NCI-H146 treated with DMSO at 0.1 percent for 48 hours (cell line): ENCODE measurements around the gene DIDO1.
"Not testable (repeated sequence)": the region's sequence is repeated elsewhere in the genome, so short reads cannot be mapped to it uniquely, and the experiment has no call there.

Experiments
- DNase-seq: peaks from one replicate; lab custom pipeline; 2025; ENCODE audit not compliant: unreplicated experiment; lab: John Stamatoyannopoulos, UW

Gene DIDO1

GRCh38 chr20:62858058-62858830, 68.1 kb downstream of the DIDO1 start:
- no peak for DNase-seq

DNA sequence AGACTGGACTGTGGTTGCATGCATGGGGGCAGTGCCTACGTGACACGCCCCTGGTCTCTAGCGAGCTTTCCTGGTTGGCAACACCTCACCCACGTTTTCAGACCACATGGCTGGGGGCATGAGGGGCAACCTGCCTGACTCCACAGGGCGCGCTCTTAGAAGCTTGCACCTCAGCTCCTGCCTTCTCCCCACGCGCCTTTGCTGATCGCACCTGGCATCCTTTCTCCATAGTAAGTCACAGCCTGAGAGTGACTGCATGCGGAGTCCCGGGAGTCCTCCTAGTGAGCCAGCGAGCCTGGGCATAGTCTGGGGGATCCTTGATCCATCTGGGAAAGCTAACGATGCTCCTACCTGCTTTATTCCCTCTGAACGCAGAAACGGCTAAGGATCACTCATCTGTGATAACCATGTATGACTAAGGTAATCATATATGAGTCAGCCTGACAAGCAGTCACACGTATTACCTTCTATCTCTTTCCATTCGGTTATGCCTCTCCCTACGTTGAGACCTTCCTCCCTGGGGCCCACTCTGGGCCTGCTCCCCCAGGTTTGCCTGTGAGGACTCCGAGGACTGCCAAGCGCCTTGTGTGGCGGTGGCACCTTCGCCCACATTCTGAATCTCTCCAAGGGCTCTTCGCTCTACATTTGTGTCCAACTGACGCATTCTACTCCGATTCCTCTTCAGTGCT, 69.2 kb downstream of the DIDO1 start:
- no peak for DNase-seq

DNA sequence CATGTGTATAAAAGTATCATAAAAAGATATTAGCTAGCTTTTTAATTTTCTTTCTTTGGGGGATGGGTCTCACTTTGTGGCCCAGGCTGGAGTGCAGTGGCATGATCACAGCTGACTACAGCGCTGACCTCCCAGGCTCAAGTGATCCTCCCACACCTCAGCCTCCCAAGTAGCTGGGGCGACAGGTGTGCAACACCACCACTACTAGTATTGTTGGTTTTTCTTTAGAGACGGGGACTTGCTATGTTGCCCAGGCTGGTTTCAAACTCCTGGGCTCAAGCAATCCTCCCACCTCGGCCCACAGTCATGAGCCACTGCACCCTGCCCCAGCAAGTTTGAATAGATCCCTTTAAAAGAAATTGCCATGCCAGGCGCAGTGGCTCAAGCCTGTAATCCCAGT, 71.2 kb downstream of the DIDO1 start:
- no peak for DNase-seq

DNA sequence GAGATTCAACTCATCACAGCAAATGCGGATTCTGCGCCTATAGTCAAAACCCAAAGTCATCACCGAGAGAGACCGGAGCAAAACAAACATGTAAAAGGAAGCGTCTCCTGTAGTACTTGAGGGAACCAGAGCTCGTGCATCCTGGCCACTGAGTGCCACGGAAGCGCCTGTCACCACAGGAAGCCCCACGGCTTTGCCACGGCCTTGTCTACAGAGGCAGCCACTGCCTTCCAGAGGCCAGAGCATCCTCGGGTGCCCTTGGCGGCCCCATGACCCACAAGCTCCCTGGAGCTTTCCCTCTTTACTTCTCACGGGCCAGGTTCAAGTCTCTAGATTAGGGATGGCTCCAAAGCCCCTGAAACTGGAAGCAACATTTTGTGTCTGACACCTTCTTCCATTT, 72.2 kb downstream of the DIDO1 start:
- no peak for DNase-seq

DNA sequence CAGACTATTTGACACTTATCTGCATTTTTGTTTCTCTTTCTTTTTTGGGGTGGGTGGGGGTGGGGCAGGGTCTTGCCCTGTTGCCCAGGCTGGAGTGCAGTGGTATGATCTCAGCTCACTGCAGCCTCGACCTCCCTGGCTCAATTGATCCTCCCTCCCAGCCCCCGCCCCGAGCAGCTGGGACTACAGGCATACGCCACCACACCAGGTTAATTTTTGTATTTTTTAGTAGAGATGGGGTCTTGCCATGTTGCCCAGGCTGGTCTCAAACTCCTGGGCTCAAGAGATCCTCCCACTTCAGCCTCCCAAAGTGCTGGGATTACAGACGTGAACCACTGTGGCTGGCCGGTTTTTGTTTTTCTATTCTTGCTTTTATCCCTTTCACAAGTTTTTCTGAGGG, 73.0 kb downstream of the DIDO1 start:
- DNase-seq: not testable (repeated sequence)

- DNase-seq: no peak
Observed at GRCh38 chr20:62852841-62853240, 73.5 kb downstream of the DIDO1 start.

GRCh38 chr20:62852196-62852595, 74.1 kb downstream of the DIDO1 start:
- DNase-seq: no peak

- no peak for DNase-seq
Observed at GRCh38 chr20:62850333-62850974, 75.9 kb downstream of the DIDO1 start.

DNA sequence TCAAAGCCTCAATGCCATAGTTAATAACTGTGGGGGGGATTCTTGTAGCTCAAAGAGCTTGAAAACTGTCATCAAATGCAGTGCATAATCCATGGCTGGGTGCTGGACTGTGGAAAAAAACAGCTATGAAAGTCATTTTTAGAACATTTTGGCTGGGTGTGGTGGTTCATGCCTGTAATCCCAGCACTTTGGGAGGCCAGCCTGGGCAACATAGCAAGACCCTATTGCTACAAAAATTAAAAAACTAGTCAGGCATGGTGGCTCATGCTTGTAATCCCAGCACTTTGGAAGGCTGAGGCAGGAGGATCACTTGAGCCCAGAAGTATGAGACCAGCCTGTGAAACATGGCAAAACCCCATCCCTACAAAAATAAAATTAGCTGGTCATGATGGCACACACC, 76.9 kb downstream of the DIDO1 start:
- DNase-seq: no peak

DNA sequence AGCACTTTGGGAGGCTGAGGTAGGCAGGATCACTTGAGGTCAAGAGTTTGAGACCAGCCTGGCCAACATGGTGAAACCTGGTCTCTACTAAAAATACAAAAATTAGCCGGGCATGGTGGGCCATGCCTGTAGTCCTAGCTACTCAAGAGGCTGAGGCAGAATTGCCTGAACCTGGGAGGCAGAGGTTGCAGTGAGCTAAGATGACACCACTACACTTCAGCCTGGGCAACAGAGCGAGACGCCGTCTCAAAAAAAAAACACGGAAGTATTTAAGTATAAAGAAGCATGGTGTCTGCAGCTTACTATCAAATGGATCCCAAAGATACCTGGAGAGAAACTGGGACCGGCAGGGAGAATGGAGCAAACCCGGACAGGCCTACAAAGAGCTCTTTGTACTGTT, 77.4 kb downstream of the DIDO1 start:
- DNase-seq: not testable (repeated sequence)

GRCh38 chr20:62846166-62846890, 80.0 kb downstream of the DIDO1 start:
- no peak for DNase-seq

GRCh38 chr20:62845416-62846160, 80.7 kb downstream of the DIDO1 start:
- no peak for DNase-seq

- no peak for DNase-seq
Observed at GRCh38 chr20:62844182-62844581, 82.1 kb downstream of the DIDO1 start.

- DNase-seq: no peak
Observed at GRCh38 chr20:62843656-62844055, 82.6 kb downstream of the DIDO1 start.

- no peak for DNase-seq
Observed at GRCh38 chr20:62841705-62842212, 84.5 kb downstream of the DIDO1 start.

- no peak for DNase-seq
Observed at GRCh38 chr20:62840244-62841197, 85.8 kb downstream of the DIDO1 start.

DNA sequence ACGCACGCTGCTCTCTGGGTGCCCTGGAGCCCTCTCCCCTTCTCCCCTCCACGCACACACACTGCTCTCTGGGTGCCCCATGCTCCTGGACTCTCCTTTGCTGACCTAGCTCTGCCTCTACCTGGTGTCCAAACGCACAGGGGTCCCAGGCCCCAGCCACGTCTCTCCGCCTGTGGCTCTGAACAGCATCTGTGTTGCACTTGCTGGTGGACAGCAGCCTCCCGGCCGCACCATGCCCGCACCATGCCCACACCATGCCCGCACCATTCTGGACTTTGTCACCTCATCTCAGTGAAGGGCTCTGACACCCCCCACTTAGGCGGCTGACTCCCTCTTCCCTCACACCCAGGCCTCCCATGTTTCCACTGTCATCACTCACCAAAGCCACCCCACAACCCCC, 86.5 kb downstream of the DIDO1 start:
- no peak for DNase-seq

DNA sequence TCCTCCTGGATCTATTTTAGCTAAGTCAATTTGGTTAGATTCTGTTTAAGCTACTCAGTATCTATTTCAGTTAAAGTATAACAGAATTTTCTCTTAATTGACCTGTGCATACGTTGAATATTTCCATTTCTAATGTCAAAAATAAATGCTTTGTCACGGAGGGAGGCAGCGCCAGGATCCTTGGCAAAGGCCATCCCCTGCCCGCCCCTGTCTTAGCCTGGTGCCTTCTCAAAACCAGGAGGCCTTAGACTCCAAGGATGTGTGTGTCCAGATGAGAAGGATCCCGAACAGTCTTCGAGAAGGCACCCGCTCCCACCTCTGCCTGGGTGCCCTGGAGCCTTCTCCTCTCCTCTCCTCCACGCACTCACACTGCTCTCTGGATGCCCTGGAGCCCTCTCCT, 87.0 kb downstream of the DIDO1 start:
- DNase-seq: no peak

DNA sequence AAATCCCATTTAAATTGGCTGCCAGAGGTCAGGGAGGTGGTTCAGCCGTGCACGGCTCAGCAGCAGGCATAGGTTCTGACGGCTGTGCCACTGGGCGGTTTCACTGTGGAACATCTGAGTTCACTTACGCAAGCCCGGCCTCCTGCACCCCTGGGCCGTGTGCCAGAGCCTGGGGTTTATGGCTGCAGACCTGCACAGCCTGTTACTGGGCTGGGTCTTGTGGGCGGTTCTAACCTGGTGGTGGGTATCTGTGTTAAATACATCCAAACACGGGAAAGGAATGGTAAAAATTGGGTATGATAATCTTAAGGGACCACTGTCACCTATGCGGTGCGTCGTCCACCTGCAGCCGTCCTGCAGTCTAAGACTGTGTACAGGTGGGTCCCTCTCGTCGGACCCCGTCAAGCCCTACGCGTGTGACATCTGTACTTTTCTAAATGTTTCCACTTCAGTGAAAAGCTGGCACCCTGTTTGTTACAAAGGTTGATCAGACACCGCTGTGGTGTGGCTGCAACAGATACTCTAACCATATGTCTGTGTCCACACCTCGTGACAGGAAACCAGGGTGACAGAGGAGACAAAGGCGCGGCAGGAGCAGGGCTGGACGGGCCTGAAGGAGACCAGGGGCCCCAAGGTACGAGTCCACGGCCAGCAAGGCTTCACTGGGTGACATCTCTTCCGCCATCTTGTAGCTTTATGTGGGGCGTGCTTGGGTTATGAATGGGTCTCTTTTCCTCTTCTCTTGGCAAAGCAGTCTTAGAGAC, 88.0 kb downstream of the DIDO1 start:
- DNase-seq: no peak
